Coronary artery (tissue), 2 donors: ENCODE results near the gene SLIT3.
A peak's percentile ranks its signal among the peaks of the same experiment; 100 is the strongest.

Source experiments
- DNase-seq: peaks from one replicate; pipeline ENCODE4 v3.0.0-alpha.2; 2017; ENCODE audit warnings: low spot score
- H3K27ac ChIP-seq, 2 donors: fragments of 200-600 bp; sonication (generic); one replicate each; pipeline ENCODE4 v1.5.1; 2016 to 2019
- H3K4me3 ChIP-seq: fragments of 200-600 bp; sonication (generic); 2 replicates; pipeline ENCODE4 v1.5.1; 2016; ENCODE audit warnings: mild to moderate bottlenecking, moderate library complexity
- CTCF ChIP-seq: fragments of 200-600 bp; sonication (generic); IDR thresholded peaks from one replicate; pipeline ENCODE4 v1.5.1; 2019; ENCODE audit warnings: antibody characterized with exemption

The SLIT3 gene

DNA sequence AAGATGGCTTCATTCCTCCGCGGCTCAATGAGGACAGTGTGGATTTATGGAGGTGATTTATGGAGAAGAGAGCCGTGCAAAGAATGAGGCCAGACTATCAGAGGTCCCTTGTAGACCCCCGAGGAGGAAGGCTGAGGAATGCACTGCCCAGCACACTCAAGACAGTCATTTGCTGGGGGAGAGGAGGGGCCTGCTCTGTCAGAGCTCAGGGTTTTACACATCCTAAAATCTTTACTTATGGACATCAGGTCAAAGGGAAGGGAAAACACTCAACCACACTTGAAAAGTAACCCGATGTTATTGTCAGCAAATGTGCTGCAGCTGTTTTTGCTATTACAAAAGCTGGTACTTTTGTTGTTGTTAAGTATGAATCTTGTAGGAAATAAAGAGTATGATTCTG, 289.5 kb downstream of the SLIT3 start:
- DNase-seq = no peak
- H3K27ac ChIP-seq = no peak overlapping the region
- H3K4me3 ChIP-seq = no peak overlapping the region
- TF ChIP-seq CTCF = no peak

DNA sequence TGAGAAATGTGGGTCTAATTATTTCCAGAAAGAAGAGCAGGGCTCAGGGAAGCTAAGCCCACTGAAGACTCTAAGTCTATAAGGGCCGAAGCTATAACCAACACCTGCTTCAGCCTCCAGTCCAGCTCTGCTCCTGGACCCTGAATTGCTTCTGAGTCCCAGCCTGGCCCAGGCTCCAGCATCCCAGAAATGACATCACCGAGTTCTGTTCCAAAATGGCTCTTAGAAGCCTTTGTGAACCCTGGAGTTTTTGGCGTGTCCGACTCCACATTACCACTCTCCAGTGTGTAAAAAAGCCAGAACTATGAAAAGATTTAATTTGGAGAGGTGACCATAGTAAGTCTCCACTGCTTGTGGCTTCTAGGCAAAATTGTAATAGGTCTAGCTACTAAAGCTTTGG, 289.9 kb downstream of the SLIT3 start:
- TF ChIP-seq CTCF = no peak
- Histone ChIP-seq H3K27ac (no peak overlapping the region), H3K4me3 (no peak overlapping the region)
- DNase-seq = no peak

GRCh38 chr5:169009123-169009522, 291.8 kb downstream of the SLIT3 start:
- Histone ChIP-seq H3K4me3 (no peak overlapping the region), H3K27ac (no peak overlapping the region)
- DNase-seq = no peak
- no peak for TF ChIP-seq CTCF

DNA sequence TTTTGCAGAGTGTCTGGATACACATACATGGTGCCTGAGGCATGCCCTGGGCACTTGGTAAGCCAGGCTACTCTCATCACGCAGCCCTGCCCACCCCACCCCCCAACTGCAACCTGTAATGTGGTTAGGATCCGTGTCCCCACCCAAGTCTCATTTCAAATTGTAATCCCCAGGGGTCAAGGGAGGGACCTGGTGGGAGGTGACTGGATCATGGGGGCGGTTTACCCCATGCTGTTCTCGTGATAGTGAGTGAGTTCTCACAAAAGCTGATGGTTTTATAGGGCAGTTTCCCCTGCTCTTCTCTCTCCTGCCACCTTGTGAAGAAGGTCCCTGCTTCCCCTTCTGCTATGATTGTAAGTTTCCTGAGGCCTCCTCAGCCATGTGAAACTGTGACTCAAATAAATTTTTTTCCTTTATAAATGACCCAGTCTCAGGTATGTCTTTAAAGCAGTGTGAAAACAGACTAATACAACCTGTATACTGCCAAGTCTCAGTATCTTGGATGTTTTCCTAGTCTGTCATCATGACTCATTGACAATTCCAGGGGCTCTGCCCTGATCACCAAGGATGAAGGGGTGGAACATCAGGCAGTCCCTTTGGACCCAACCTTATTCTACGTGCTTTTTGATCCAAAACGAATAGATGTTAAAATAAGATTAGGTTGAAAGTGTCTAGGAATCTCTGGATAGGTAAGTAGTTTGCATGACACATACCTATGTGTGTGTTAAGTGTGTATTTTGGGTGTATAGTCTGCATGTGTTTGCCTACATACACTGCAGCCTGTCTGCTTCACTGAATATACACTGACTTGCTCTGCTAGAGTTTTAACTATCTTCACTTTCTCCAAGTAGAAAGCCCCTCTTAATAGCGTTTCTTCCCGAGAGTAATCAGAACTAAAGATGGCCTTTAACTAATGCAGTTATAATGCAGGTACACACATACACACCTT, 293.8 kb downstream of the SLIT3 start:
- Histone ChIP-seq H3K27ac (no peak overlapping the region), H3K4me3 (no peak overlapping the region)
- TF ChIP-seq CTCF = no peak
- DNase-seq = no peak

DNA sequence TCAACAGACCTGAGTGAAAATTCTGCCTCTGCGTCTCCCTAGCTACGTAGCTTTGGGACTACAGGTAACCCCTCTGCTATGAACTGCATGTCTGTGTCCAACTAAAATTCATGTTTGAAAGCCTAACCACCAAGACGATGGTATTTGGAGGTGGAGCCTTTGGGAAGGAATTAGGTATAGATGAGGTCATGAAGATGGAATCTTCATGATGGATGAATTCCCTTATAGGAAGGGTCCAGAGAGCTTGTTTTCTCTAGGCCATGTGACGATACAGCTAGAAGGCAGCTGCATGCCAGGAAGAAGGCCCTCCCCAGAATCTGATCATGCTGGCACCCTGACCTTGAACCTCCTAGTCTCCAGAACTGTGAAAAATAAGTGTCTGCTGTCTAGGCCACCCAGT, 296.4 kb downstream of the SLIT3 start:
- Histone ChIP-seq H3K27ac (peak overlapping the region; percentile 15 to 72), H3K4me3 (peak overlapping the region; percentile 4)
- no peak for DNase-seq
- no peak for TF ChIP-seq CTCF

GRCh38 chr5:169003721-169004541, 297.0 kb downstream of the SLIT3 start:
- peak overlapping the region; percentile 4 for H3K4me3 ChIP-seq
- peak; percentile 32 for TF ChIP-seq CTCF
- peak overlapping the region; percentile 15 to 72 for H3K27ac ChIP-seq

More at GRCh38 chr5:169003721-169004541, 297.0 kb downstream of the SLIT3 start:
- no peak for DNase-seq
